Fibroblast of pulmonary artery (primary cell): ENCODE results near the gene ANKRD18A.
"Not testable (repeated sequence)": the region's sequence is repeated elsewhere in the genome, so short reads cannot be mapped to it uniquely, and the experiment has no call there.

Experiments used
- DNase-seq: peaks from one replicate; pipeline ENCODE4 v3.0.0-alpha.2; 2010; ENCODE audit warnings: low read depth
- H3K4me3 ChIP-seq: replicated peaks from 2 replicates; pipeline ENCODE4 v1.5.1; 2011; ENCODE audit warnings: low read depth, mild to moderate bottlenecking, control low read depth, low read length, moderate library complexity
- CTCF ChIP-seq: IDR thresholded peaks from 2 replicates; pipeline ENCODE4 v1.5.1; 2011; ENCODE audit warnings: mild to moderate bottlenecking, control low read depth, low read length, inconsistent platforms; ENCODE audit errors: missing control alignments

ANKRD18A gene

GRCh38 chr9:38580112-38580511 is 40.3 kb downstream of the ANKRD18A start:
- DNase-seq = not testable (repeated sequence)

GRCh38 chr9:38576181-38576580 is 44.2 kb downstream of the ANKRD18A start:
- DNase-seq, H3K4me3 ChIP-seq: not testable (repeated sequence)

More at GRCh38 chr9:38580112-38580511, 40.3 kb downstream of the ANKRD18A start:
- H3K4me3 ChIP-seq = not testable (repeated sequence)

DNA sequence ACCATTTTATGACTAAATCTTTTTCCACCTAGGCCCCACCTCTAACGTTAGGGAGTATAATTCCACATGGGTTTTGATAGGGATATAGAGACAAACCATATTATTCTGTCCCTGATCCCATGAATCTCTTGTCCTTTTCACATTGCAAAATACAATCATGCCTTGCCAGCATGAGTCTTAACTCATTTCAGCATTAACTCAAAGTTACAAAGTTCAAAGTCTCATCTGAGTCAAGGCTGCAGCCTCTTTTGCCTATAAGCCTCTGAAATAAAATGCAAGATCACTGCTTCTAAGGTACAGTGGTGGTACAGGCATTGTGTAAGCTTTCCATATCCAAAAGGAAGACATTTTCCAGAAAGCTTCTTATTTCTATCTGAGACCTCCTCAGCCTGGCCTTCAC is 54.3 kb downstream of the ANKRD18A start:
- H3K4me3 ChIP-seq, DNase-seq: not testable (repeated sequence)

GRCh38 chr9:38565178-38565577 is 55.2 kb downstream of the ANKRD18A start:
- not testable (repeated sequence) for H3K4me3 ChIP-seq, DNase-seq

GRCh38 chr9:38563911-38564310 is 56.5 kb downstream of the ANKRD18A start:
- not testable (repeated sequence) for DNase-seq, H3K4me3 ChIP-seq

DNA sequence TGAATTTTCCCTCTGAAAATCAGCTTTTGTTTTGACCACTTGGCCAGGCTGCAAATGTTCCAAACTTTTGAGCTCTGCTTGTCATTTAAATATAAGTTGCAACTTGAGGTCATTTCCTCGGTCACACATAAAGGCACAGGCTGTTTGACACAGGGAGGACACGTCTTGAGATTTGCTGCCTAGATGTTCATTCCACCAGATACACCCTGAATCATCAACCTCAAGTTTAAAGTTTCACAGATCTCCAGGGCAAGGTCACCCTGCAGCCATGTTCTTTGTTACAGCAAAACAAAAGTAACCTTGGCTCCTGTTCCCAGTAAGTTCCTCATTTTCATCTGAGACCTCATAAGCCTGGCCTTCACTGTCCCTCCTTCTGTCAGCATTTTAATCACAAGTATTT is 59.3 kb downstream of the ANKRD18A start:
- not testable (repeated sequence) for DNase-seq, H3K4me3 ChIP-seq

DNA sequence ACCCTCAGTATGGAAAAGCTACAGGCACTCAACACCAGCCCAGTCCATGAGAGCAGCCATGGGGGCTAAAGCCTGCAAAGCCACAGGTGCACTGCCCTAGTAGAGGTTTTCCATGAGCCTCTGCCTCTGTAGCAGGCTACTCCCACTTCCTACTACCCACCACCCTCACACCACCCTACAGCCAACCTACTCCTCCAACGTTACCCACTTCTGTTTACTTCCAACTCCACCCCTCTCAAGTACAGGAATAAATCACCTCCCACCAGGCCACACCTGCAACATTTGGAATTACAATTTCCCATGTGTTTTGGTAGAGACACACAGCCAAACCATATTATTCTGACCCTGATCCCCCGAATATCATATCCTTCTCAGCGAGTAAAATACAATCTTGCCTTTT is 61.2 kb downstream of the ANKRD18A start:
- H3K4me3 ChIP-seq, DNase-seq: not testable (repeated sequence)

DNA sequence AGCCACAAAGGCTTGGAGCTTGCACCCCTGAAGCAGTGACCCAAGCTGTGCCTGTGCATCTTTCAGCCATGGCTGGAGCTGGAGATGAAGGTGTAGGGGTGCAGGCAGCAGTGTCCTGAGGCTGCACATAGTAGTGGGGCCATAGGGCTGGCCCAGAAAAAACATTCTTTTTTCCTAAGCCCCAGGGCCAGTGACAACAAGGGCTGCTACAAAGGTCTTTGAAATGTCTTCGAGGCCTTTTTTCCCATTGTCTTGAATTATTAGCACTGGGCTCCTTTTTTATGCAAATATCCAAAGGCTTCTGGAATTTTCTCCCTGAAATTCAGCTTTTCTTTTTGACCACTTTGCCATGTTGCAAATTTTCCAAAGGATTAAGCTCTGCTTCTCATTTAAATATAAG is 62.6 kb downstream of the ANKRD18A start:
- not testable (repeated sequence) for H3K4me3 ChIP-seq, DNase-seq

- DNase-seq, H3K4me3 ChIP-seq: not testable (repeated sequence)
These were observed 65.4 kb downstream of the ANKRD18A start for GRCh38 chr9:38554966-38555365.

- H3K4me3 ChIP-seq, DNase-seq: not testable (repeated sequence)
These were observed 67.4 kb downstream of the ANKRD18A start for GRCh38 chr9:38553019-38553418.

DNA sequence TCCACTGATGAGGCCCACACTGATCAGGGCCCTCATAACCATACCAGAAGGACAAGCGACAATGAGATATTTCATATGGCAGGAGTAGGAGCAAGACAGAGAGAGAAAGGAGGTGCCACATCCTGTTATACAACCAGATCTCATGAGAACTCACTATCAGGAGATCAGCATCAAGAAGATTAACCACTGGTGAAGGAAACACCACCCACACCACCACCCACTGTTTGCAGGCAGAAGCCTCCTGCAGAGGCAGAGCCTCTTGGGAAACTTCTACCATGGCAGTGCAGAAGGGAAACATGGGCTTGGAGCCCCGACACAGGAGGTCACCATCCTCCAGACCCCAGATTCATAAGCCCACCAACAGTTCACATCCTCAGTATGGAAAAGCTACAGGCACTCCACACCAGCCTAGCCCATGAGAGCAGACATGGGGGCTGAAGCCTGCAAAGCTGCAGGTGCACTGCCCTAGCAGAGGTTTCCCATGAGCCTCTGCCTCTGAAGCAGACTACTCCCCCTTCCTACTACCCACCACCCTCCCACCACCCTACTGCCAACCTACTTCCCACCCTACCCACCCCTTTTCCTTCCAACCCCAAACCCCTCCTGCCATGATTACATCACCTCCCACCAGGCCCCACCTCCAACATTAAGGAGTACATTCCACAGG is 73.8 kb downstream of the ANKRD18A start:
- DNase-seq, H3K4me3 ChIP-seq: not testable (repeated sequence)

DNA sequence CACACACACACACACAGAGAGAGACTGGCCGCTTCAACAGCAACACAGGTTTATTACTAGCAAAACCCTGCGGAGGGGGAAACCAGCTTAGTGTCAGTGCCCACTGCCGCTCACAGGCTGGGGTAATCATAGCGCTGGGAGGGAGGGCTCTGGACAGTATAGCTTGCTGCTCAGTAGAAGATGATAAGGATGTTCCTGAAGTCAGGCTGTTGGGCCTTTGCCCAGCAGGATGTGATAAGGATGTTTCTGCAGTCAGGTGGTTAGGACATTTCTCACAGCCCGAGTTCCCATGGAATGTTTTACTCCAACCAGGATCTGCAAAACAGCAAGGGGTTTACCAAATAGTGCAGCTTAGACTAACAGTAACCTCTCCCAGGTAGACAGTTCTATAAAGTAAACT is 79.9 kb downstream of the ANKRD18A start:
- not testable (repeated sequence) for H3K4me3 ChIP-seq
- peak; percentile 26 for DNase-seq

DNA sequence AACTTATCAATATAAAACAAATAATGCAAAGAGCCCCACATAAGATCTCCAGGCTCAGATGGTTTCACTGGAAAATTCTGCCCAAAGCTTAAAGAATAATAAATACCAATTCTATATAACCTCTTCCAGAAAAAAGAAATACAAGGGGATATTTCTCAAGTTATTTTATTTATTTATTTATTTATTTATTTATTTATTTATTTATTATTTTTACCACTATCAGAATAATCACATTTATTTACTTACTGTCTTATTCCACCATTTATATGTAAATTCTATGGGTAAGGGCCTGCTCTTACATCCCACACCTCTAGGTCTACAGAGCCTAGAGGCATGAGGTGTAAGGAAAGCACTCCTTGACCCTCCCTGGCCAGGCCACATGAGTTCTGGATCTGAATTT is 91.1 kb downstream of the ANKRD18A start:
- DNase-seq = no peak
- no peak overlapping the region for H3K4me3 ChIP-seq
- TF ChIP-seq CTCF = no peak

GRCh38 chr9:38527503-38527902 is 92.9 kb downstream of the ANKRD18A start:
- TF ChIP-seq CTCF = no peak
- no peak overlapping the region for H3K4me3 ChIP-seq
- DNase-seq = no peak
